IMR-90 (cell line): ENCODE measurements around the gene KCTD2.
"Not testable (repeated sequence)": the region's sequence is repeated elsewhere in the genome, so short reads cannot be mapped to it uniquely, and the experiment has no call there.

Experiments used
- CEBPB ChIP-seq: IDR thresholded peaks from 2 replicates; pipeline ENCODE4 v1.6.1; 2012; ENCODE audit warnings: low read depth, low read length, improper control_type of control experiment
- CHD1 ChIP-seq: IDR thresholded peaks from 2 replicates; pipeline ENCODE4 v1.6.1; 2012; ENCODE audit warnings: low read depth, low read length, improper control_type of control experiment
- CTCF ChIP-seq: conservative IDR thresholded peaks from 2 replicates; pipeline ENCODE4 v1.5.1; 2012; ENCODE audit warnings: mild to moderate bottlenecking, low read depth, low read length, improper control_type of control experiment
- ELK1 ChIP-seq: fragments of 150-350 bp; IDR thresholded peaks from 2 replicates; pipeline ENCODE4 v1.6.1; 2016; ENCODE audit warnings: low read depth, mild to moderate bottlenecking, low read length, moderate library complexity, borderline replicate concordance
- MAFK ChIP-seq: IDR thresholded peaks from 2 replicates; pipeline ENCODE4 v1.6.1; 2012; ENCODE audit warnings: low read depth, low read length, improper control_type of control experiment
- MAZ ChIP-seq: IDR thresholded peaks from 2 replicates; pipeline ENCODE4 v1.6.1; 2012; ENCODE audit warnings: low read depth, mild to moderate bottlenecking, low read length, improper control_type of control experiment, moderate library complexity, borderline replicate concordance
- MXI1 ChIP-seq: IDR thresholded peaks from 2 replicates; pipeline ENCODE4 v1.6.1; 2012; ENCODE audit warnings: low read depth, mild to moderate bottlenecking, low read length, moderate library complexity, borderline replicate concordance
- POLR2A ChIP-seq: IDR thresholded peaks from 2 replicates; pipeline ENCODE4 v1.6.1; 2012; ENCODE audit warnings: mild to moderate bottlenecking, low read depth, low read length
- RAD21 ChIP-seq: IDR thresholded peaks from 2 replicates; pipeline ENCODE4 v1.6.1; 2012; ENCODE audit warnings: low read length, improper control_type of control experiment
- RCOR1 ChIP-seq: IDR thresholded peaks from 2 replicates; pipeline ENCODE4 v1.6.1; 2012; ENCODE audit warnings: mild to moderate bottlenecking, low read length, improper control_type of control experiment; ENCODE audit not compliant: insufficient replicate concordance
- USF2 ChIP-seq: fragments of 150-350 bp; IDR thresholded peaks from 2 replicates; pipeline ENCODE4 v1.6.1; 2017; ENCODE audit warnings: mild to moderate bottlenecking, antibody characterized with exemption, low read length, low read depth

GRCh38 chr17:75026650-75027049, 20.4 kb upstream of the KCTD2 start:
- TF ChIP-seq CTCF, POLR2A, MAZ, MXI1, RCOR1, USF2, MAFK, CEBPB, CHD1, ELK1, RAD21: not testable (repeated sequence)
